Muscle layer of duodenum (tissue), 2 donors: ENCODE data around the gene ACTN4.

ENCODE experiments used
- H3K27ac ChIP-seq: one replicate; pipeline ENCODE4 v1.7.0; 2013; ENCODE audit warnings: mild to moderate bottlenecking, low read length
- H3K27me3 ChIP-seq: one replicate; pipeline ENCODE4 v1.7.0; 2013; ENCODE audit warnings: low read depth, mild to moderate bottlenecking, control low read depth, low read length
- H3K36me3 ChIP-seq, 2 donors: one replicate each; pipeline ENCODE4 v1.7.0; 2013; ENCODE audit warnings: low read length in 2 of 2, control low read depth in 1 of 2, mild to moderate bottlenecking in 1 of 2; ENCODE audit not compliant: insufficient read depth in 2 of 2, control insufficient read depth in 1 of 2
- H3K4me1 ChIP-seq, 2 donors: one replicate each; pipeline ENCODE4 v1.7.0; 2013; ENCODE audit warnings: low read length in 2 of 2, mild to moderate bottlenecking in 2 of 2, control low read depth in 1 of 2, moderate library complexity in 1 of 2; ENCODE audit not compliant: insufficient read depth in 2 of 2, control insufficient read depth in 1 of 2
- H3K4me3 ChIP-seq, 2 donors: one replicate each; pipeline ENCODE4 v1.7.0; 2013; ENCODE audit warnings: low read length in 2 of 2, low read depth in 1 of 2, mild to moderate bottlenecking in 1 of 2
- H3K9me3 ChIP-seq, 2 donors: one replicate each; pipeline ENCODE4 v1.7.0; 2013; ENCODE audit warnings: low read length in 2 of 2, control low read depth in 1 of 2, mild to moderate bottlenecking in 1 of 2; ENCODE audit not compliant: control insufficient read depth in 1 of 2
- donor health status: healthy.

ACTN4 gene

DNA sequence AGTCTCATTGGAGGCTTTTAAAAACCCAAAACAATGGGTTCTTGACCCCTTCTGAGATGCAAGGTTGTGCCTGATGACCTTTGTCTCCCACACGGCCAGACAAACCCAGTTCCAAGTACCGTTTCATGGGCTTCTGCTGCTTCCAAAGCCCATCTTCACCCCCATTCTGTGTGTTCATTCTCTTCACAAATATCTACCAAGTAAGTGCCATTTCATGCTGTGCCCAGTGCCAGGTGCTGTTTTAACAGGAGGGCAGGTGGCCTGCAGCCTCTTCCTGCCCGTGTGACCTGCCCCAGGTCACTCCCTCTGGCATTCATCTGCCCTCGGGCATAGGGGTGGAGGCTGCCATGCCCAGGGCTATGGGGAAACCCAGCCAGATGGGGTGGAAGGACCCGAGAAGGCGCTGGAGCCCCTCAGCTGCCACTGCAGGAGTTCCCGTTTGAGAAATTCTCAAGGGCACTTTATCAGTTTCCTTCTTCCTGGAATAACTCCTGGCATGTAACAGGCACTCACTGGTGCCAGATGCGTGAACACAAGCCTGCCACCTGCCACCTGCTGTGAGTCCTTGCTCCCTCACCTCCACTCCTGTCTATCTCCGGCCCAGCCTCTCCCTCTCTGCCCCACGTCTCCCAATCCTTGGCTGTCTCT lies 84.3 kb downstream of the ACTN4 start:
- no peak overlapping the region for H3K4me3 ChIP-seq
- H3K27ac ChIP-seq, result peak overlapping the region; percentile 86
- peaks cover 19 to 30% of the 10 kb centered on the region in 2 donors for H3K36me3 ChIP-seq

GRCh38 chr19:38733241-38733492 lies 85.7 kb downstream of the ACTN4 start:
- Histone ChIP-seq H3K27ac (no peak overlapping the region), H3K27me3 (no peaks in the 10 kb centered on the region), H3K36me3 (peaks cover 12 to 17% of the 10 kb centered on the region in 2 donors), H3K4me3 (no peak overlapping the region), H3K4me1 (peaks cover 0 to 9% of the 10 kb centered on the region in 2 donors), H3K9me3 (no peaks in the 10 kb centered on the region)

More for the DNA sequence above, 84.3 kb downstream of the ACTN4 start:
- Histone ChIP-seq H3K9me3 (no peaks in the 10 kb centered on the region), H3K27me3 (no peaks in the 10 kb centered on the region), H3K4me1 (peaks cover 0 to 17% of the 10 kb centered on the region in 2 donors)

DNA sequence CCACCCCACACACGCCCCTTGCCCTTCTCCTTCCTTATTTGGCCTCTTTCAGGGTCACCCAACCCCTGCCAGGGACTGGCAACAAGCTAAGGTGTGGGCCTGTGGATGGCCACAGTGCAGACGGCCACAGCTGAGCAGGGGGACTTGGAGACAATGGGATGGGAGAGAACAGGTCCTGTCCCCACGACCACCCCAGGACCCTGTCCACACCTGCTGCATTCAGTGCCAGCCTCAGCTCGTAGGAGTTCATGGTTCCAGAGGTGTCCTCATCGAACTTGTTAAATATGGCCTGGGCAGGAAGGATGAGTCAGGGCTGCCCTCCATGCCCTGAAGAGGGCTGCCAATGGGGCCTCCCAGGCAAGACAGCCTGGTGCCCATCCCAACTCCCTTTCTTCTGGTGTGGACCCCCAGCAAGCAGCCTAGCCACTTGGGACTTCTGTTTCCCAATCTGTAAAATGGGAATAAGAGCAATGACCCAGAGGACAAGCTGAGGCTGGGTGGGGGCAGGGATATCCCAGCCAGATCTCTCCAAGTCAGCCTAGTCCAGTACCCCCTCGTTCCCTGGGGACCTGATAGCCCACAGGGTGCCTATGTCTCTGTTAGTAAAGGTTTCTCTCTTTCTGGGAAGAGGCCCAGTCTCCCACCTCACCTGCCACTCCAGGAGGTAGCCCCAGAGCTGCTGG lies 86.2 kb downstream of the ACTN4 start:
- Histone ChIP-seq H3K4me1 (peaks cover 0 to 9% of the 10 kb centered on the region in 2 donors), H3K27me3 (no peaks in the 10 kb centered on the region), H3K4me3 (no peak overlapping the region), H3K9me3 (no peaks in the 10 kb centered on the region), H3K27ac (peak overlapping the region; percentile 71), H3K36me3 (peaks cover 12 to 16% of the 10 kb centered on the region in 2 donors)

DNA sequence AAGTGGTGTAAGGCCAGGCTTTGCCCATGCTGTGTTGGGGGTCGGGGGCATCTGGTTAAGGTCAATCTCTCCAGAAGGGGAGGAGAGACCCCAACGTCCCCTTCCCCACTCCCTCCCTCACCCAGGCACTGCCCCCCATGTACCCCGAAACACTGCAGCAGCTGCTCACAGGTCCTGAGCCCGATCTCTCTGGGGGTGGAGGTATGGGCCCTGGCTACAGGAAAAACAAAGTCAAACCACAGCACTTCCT lies 86.7 kb downstream of the ACTN4 start:
- Histone ChIP-seq H3K4me1 (peaks cover 0 to 9% of the 10 kb centered on the region in 2 donors), H3K27me3 (no peaks in the 10 kb centered on the region), H3K36me3 (peaks cover 11 to 12% of the 10 kb centered on the region in 2 donors), H3K9me3 (no peaks in the 10 kb centered on the region), H3K27ac (peak overlapping the region; percentile 71), H3K4me3 (no peak overlapping the region)

- Histone ChIP-seq H3K9me3 (no peaks in the 10 kb centered on the region), H3K4me3 (no peak overlapping the region)
These were observed 87.2 kb downstream of the ACTN4 start for GRCh38 chr19:38734426-38735256.

GRCh38 chr19:38735257-38735686 lies 87.8 kb downstream of the ACTN4 start:
- H3K4me1 ChIP-seq, result peaks cover 0 to 9% of the 10 kb centered on the region in 2 donors
- no peaks in the 10 kb centered on the region for H3K27me3 ChIP-seq
- H3K27ac ChIP-seq, result peak overlapping the region; percentile 71
- H3K36me3 ChIP-seq, result peaks cover 8 to 12% of the 10 kb centered on the region in 2 donors
- H3K9me3 ChIP-seq, result no peaks in the 10 kb centered on the region
- no peak overlapping the region for H3K4me3 ChIP-seq

More at GRCh38 chr19:38734426-38735256, 87.2 kb downstream of the ACTN4 start:
- Histone ChIP-seq H3K27ac (peak overlapping the region; percentile 71), H3K4me1 (peaks cover 0 to 9% of the 10 kb centered on the region in 2 donors), H3K27me3 (no peaks in the 10 kb centered on the region), H3K36me3 (peaks cover 9 to 12% of the 10 kb centered on the region in 2 donors)

DNA sequence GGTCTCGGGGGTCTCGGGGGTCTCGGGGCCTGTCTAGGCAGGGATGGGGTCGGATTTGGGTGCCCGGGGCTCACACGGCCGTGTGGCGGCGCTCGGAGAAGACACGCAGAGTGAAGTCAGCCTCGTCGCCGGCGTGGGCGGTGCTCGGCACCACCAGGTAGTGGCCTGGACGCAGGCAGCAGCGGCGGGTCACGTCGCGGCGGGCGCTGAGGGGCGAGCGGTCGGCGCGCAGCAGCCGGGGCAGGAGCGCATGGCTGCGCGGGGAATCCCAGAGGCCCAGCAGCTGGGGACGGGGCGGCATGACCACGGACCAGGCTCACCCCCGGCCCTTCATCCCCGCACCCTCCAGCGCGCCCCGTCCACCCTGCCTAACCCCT lies 88.6 kb downstream of the ACTN4 start:
- no peaks in the 10 kb centered on the region for H3K27me3 ChIP-seq
- H3K36me3 ChIP-seq, result peaks cover under 1 to 7% of the 10 kb centered on the region in 2 donors
- H3K9me3 ChIP-seq, result no peaks in the 10 kb centered on the region
- H3K4me3 ChIP-seq, result peak overlapping the region in 1 of 2 donors; percentile 42
- no peak overlapping the region for H3K27ac ChIP-seq
- peaks cover 0 to 9% of the 10 kb centered on the region in 2 donors for H3K4me1 ChIP-seq

DNA sequence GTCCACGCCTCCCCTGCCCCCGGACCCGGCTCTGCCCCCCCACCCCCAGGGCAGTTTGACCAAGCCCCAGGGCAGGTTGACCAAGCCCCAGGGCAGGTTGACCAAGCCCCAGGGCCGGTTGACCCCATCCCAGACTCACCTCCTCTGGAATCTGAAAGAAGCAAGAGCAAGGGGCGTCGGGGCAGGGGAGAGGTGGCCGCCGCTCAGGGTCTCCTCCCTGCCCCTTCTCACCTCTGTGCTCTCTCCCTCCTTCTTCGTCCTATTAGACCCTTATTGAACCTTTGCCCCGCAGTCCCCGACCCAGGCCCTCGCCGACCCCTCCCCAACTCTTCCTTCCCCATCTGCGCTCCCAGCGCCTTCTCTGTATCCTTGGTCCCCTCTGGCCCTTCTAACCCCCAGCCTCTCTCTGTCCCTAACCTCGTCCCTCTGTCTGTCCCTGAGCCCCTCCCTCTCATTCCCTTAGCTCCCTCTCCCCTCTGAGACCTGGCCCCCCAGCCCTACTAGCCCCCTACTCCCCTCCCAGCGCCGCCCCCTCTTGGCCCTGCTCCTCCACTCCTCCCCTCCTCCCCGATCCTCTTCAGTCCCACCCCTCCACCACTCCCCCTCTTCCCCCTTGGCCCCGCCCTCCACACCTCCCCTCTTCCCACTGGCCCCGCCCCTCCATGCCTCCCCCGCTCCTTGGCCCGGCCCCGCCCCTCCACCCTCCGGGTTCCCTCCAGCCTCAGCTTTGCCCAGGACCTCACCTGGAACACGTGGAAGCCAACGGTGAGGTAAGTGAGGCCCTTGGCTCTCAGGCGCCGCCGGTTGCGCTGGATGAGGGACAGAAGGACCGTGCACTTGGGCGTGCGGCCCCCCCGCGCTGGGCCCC lies 89.2 kb downstream of the ACTN4 start:
- Histone ChIP-seq H3K4me1 (peaks cover 0 to 9% of the 10 kb centered on the region in 2 donors), H3K36me3 (peaks cover 0 to under 1% of the 10 kb centered on the region in 2 donors), H3K9me3 (no peaks in the 10 kb centered on the region), H3K27me3 (no peaks in the 10 kb centered on the region), H3K4me3 (peak overlapping the region in 1 of 2 donors; percentile 42), H3K27ac (no peak overlapping the region)

DNA sequence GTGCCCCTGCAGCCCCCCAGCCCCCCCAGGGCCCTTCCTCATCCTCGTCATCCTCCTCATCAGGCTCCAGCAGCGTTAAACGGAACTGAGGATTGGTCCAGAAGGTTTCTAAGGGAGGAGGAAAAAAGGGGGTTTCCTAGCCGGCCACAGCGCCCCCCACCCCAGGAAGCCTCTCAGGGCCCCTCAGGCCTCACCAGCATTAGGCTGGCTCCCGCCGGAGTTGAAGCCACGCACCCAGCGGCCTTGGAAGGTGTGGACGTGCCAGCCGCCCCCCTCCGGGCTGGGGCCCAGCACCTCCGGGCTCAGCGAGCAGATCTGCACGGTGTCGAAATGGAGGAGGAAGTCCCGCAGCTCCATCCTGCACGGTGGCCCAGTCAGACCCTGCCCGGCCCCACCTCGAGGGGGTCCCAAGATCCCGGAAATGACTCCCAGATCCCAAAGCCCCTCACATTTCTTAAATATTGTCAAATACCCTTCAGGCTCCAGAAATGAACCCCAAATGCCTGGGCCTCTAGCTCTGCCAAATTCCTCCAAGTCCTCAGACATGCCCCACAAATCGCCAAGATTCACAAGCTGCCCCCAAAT lies 89.9 kb downstream of the ACTN4 start:
- no peak overlapping the region for H3K4me3 ChIP-seq
- H3K4me1 ChIP-seq, result peaks cover 0 to 9% of the 10 kb centered on the region in 2 donors
- no peaks in the 10 kb centered on the region for H3K36me3 ChIP-seq
- no peak overlapping the region for H3K27ac ChIP-seq
- no peaks in the 10 kb centered on the region for H3K27me3 ChIP-seq
- no peaks in the 10 kb centered on the region for H3K9me3 ChIP-seq

DNA sequence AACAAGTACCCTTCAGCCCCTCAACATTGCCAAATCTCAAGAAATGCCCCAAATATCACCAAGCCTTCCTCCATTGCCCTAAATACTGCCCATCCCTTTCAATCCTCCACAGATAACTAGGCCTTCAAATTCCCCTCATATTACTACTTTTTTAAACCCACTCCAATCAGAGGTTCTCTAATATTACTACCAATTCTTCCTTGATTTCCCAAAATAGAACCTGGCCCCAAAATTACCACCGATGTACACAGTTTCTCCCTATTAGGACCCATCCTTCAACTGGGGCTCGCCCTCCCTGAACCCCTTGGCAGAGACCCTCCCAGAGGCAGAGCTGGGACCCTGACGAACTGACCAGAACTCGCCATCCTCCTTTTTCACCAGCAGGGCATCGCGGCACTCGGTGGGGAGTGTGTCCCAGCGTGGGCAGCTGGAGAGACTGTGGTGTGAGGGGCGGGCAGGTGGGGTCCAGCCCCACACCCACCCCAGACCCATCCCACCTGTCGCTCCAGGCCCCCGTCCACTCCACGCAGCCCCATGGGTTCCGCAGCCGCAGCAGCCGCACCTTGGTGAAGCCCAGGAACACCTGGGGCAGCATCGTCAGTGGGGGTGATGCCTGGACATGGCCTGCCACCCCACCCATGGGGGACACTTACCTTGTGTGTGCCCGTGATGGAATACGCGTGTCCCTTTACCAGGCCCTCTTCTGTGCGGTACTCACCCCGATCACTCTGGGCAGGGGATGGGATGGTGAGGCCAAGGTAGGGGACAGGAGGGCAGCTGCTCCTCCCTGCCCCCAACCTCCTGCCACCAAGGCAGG lies 90.7 kb downstream of the ACTN4 start:
- H3K27me3 ChIP-seq, result no peaks in the 10 kb centered on the region
- H3K36me3 ChIP-seq, result no peaks in the 10 kb centered on the region
- peaks cover 0 to 5% of the 10 kb centered on the region in 2 donors for H3K4me1 ChIP-seq
- H3K9me3 ChIP-seq, result no peaks in the 10 kb centered on the region
- no peak overlapping the region for H3K27ac ChIP-seq
- H3K4me3 ChIP-seq, result no peak overlapping the region
